Suprapubic skin (tissue), 4 donors: ENCODE data around the gene CCDC174. TPM values are rescaled to one million over a fixed set of nuclear protein-coding genes. Genes with fewer than 3 reads are reported as not detected.
A peak's percentile ranks its signal among the peaks of the same experiment; 100 is the strongest.

ENCODE experiments used
- DNase-seq, 2 donors: peaks; one replicate each; pipeline ENCODE4 v3.0.0-alpha.2; 2019; ENCODE audit warnings: low spot score in 2 of 2
- H3K27ac ChIP-seq: fragments of 200-600 bp; sonication (generic); one replicate; pipeline ENCODE4 v1.5.1; 2019
- H3K27me3 ChIP-seq: fragments of 200-600 bp; sonication (generic); one replicate; pipeline ENCODE4 v1.5.1; 2019
- H3K36me3 ChIP-seq: fragments of 200-600 bp; sonication (generic); one replicate; pipeline ENCODE4 v1.5.1; 2019
- H3K4me1 ChIP-seq: fragments of 200-600 bp; sonication (generic); one replicate; pipeline ENCODE4 v1.5.1; 2019
- H3K4me3 ChIP-seq: fragments of 200-600 bp; sonication (generic); one replicate; pipeline ENCODE4 v1.5.1; 2019; ENCODE audit warnings: mild to moderate bottlenecking
- H3K9me3 ChIP-seq: fragments of 200-600 bp; sonication (generic); one replicate; pipeline ENCODE4 v1.5.1; 2019
- CTCF ChIP-seq, 2 donors: fragments of 200-600 bp in 1 of 2; fragments of 450-650 bp in 1 of 2; sonication (generic) in 1 of 2; IDR thresholded peaks; one replicate each; pipeline ENCODE4 v1.5.1; 2016 to 2019; ENCODE audit warnings: antibody characterized with exemption in 2 of 2, mild to moderate bottlenecking in 1 of 2, moderate library complexity in 1 of 2
- EP300 ChIP-seq: sonication (generic); formaldehyde crosslinking; IDR thresholded peaks from one replicate; pipeline ENCODE4 v1.6.1; 2017; ENCODE audit warnings: antibody characterized with exemption
- POLR2A ChIP-seq, 2 donors: fragments of 450-650 bp; IDR thresholded peaks; one replicate each; pipeline ENCODE4 v1.6.1; 2017; ENCODE audit warnings: antibody characterized with exemption in 2 of 2, mild to moderate bottlenecking in 2 of 2, moderate library complexity in 2 of 2
- POLR2AphosphoS5 ChIP-seq, 3 donors: sonication (generic); formaldehyde crosslinking; IDR thresholded peaks; one replicate each; pipeline ENCODE4 v1.6.1; 2017; ENCODE audit warnings: antibody characterized with exemption in 3 of 3
- WGBS: methylation state at CpG from one replicate; pipeline ENCODE4 v1.1.5; 2018; 5-methylcytosine and 5-hydroxymethylcytosine counted together
- total RNA-seq, 4 donors: library from RNA; depleted of rRNA; stranded (reverse); fragments of >200 nt; gene quantifications; one replicate each; pipeline ENCODE4 v1.1.0, GENCODE V29; 2016

The CCDC174 gene
- total RNA-seq, 4 donors from 2014 or later, result 11.2 to 39.3 (median 14.6) TPM

GRCh38 chr3:14631687-14632441 is 19.7 kb upstream of the CCDC174 start:
- H3K27ac ChIP-seq, result no peak overlapping the region
- no peak overlapping the region for H3K4me3 ChIP-seq
- DNase-seq, result no peak
- no peaks in the 10 kb centered on the region for H3K4me1 ChIP-seq
- no peaks in the 10 kb centered on the region for H3K9me3 ChIP-seq
- TF ChIP-seq EP300, result no peak
- TF ChIP-seq CTCF (IDR thresholded peaks at IDR 0.05), result no peak
- no peak for TF ChIP-seq POLR2A (IDR thresholded peaks at IDR 0.05)
- TF ChIP-seq POLR2AphosphoS5 (IDR thresholded peaks at IDR 0.05), result no peak
- H3K36me3 ChIP-seq, result no peaks in the 10 kb centered on the region
- peaks cover 27% of the 10 kb centered on the region for H3K27me3 ChIP-seq
- WGBS, result 86% methylated on average over 7 of the region's 8 CpGs

- H3K27ac ChIP-seq, result no peak overlapping the region
- H3K36me3 ChIP-seq, result no peaks in the 10 kb centered on the region
- H3K4me1 ChIP-seq, result no peaks in the 10 kb centered on the region
- H3K4me3 ChIP-seq, result no peak overlapping the region
- no peaks in the 10 kb centered on the region for H3K9me3 ChIP-seq
- DNase-seq, result no peak
- peaks cover 27% of the 10 kb centered on the region for H3K27me3 ChIP-seq
- WGBS, result 58% methylated on average over 4 of the region's 4 CpGs
- no peak for TF ChIP-seq CTCF (IDR thresholded peaks at IDR 0.05)
- no peak for TF ChIP-seq POLR2A (IDR thresholded peaks at IDR 0.05)
- TF ChIP-seq POLR2AphosphoS5 (IDR thresholded peaks at IDR 0.05), result no peak
- TF ChIP-seq EP300, result no peak
These were observed 19.1 kb upstream of the CCDC174 start for GRCh38 chr3:14632442-14632930.

- WGBS, result 82% methylated on average over 6 of the region's 6 CpGs
- no peaks in the 10 kb centered on the region for H3K36me3 ChIP-seq
- no peak overlapping the region for H3K27ac ChIP-seq
- H3K9me3 ChIP-seq, result no peaks in the 10 kb centered on the region
- no peak overlapping the region for H3K4me3 ChIP-seq
- TF ChIP-seq POLR2AphosphoS5 (IDR thresholded peaks at IDR 0.05), result no peak
- no peak for TF ChIP-seq POLR2A (IDR thresholded peaks at IDR 0.05)
- no peak for TF ChIP-seq CTCF (IDR thresholded peaks at IDR 0.05)
- TF ChIP-seq EP300, result no peak
- no peaks in the 10 kb centered on the region for H3K4me1 ChIP-seq
- no peak for DNase-seq
- peaks cover 21% of the 10 kb centered on the region for H3K27me3 ChIP-seq
These were observed 18.1 kb upstream of the CCDC174 start for GRCh38 chr3:14633417-14633816.

DNA sequence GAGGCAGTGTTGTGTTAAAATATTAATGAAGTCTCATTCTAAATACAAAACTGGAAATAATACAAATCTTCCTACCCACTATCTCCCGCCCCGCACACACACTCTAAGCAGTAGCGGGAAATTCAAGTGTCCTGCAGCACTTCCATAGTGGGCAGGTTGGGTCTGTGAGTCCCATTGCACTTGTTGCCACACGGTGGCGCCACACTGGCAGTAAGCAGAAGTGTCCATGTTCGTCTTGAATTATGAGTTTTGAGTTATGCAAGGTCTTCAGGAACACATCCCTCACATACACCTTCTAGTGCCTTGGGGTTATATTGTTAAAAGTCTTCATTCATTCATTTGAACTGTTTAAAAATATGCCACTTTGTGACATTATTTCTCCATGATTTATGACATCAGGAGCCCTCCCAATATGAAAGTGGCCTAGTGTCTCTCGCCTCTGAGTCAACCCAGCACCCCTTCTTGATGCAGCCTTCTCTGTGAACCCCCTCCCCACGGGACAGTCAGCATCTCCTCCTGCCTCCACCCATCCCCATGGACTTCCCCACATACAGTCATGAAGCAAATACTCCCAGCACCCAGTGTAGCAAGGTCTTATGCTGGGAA is 17.6 kb upstream of the CCDC174 start:
- no peaks in the 10 kb centered on the region for H3K9me3 ChIP-seq
- H3K4me3 ChIP-seq, result no peak overlapping the region
- 39% methylated on average over 8 of the region's 8 CpGs for WGBS
- H3K36me3 ChIP-seq, result no peaks in the 10 kb centered on the region
- H3K27ac ChIP-seq, result no peak overlapping the region
- H3K27me3 ChIP-seq, result peaks cover 24% of the 10 kb centered on the region
- TF ChIP-seq CTCF (IDR thresholded peaks at IDR 0.05) (peak; percentile 46 to 80), POLR2AphosphoS5 (IDR thresholded peaks at IDR 0.05) (no peak), POLR2A (IDR thresholded peaks at IDR 0.05) (no peak), EP300 (no peak)
- H3K4me1 ChIP-seq, result no peaks in the 10 kb centered on the region
- no peak for DNase-seq

DNA sequence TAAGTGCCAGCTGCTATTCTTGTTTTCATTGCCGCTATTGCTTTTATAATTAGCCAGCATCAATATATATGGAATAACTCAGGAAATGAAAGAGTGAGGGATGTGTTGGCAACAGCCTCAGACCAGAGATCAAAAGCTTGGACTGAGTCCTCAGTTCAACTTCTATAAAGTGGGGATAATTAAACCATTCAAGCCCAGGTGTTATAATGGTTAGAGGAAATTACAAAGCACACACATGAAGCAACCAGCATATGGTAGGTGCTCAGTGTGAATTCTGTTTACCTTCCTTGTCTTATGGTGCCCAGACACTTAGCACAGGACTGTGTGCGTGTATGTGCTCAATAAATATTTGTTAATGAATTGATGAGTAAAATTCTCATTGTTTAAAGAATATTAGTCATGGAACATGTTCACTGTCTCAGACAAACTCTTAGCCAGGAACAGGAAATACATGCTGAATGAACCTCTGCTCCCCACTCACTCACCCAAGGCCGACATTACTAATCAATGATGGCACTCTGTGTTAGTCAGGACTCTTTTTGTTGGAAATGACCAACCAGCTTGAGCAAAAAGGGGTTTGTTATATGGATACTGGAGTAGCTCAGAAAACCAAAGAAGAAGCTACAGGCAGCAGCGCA is 16.7 kb upstream of the CCDC174 start:
- 70% methylated on average over 4 of the region's 4 CpGs for WGBS
- Histone ChIP-seq H3K4me3 (no peak overlapping the region), H3K9me3 (no peaks in the 10 kb centered on the region), H3K4me1 (no peaks in the 10 kb centered on the region), H3K27ac (no peak overlapping the region), H3K27me3 (peaks cover 31% of the 10 kb centered on the region), H3K36me3 (no peaks in the 10 kb centered on the region)
- DNase-seq, result no peak
- TF ChIP-seq CTCF (IDR thresholded peaks at IDR 0.05), result no peak
- no peak for TF ChIP-seq EP300
- no peak for TF ChIP-seq POLR2AphosphoS5 (IDR thresholded peaks at IDR 0.05)
- TF ChIP-seq POLR2A (IDR thresholded peaks at IDR 0.05), result no peak
